Measurements from ENCODE around the gene DUOX1.

DUOX1 gene

GRCh38 chr15:45185069-45185779, 55.4 kb downstream of the DUOX1 start:
- Mint-ChIP-seq H3K36me3 (ENCODE audit: low read depth) (peaks cover 9% of the 10 kb centered on the region), H3K4me3 (peak overlapping the region; percentile 93 to 99 (median 97)), H3K4me1 (peaks cover 51% of the 10 kb centered on the region), H3K27ac (peak overlapping the region in 2 of 3 experiments; percentile 60 to 72), H3K27me3 (ENCODE audit: low read depth) (no peaks in the 10 kb centered on the region), H3K9me3 (no peaks in the 10 kb centered on the region)
- TF ChIP-seq CTCF (IDR thresholded peaks at IDR 0.05; ENCODE audit: unreplicated experiment in 3 of 3) = no peak

- Mint-ChIP-seq H3K9me3 (no peaks in the 10 kb centered on the region), H3K27me3 (ENCODE audit: low read depth) (peaks cover 6% of the 10 kb centered on the region), H3K36me3 (ENCODE audit: low read depth) (peaks cover 4% of the 10 kb centered on the region), H3K4me3 (peak overlapping the region; percentile 93 to 99 (median 97)), H3K27ac (peak overlapping the region; percentile 40 to 72 (median 60)), H3K4me1 (peaks cover 48% of the 10 kb centered on the region)
- no peak for TF ChIP-seq CTCF (IDR thresholded peaks at IDR 0.05; ENCODE audit: unreplicated experiment in 3 of 3)
These were observed 56.3 kb downstream of the DUOX1 start for GRCh38 chr15:45185903-45186770.

- Mint-ChIP-seq H3K27ac (peak overlapping the region; percentile 72 to 85 (median 82)), H3K27me3 (ENCODE audit: low read depth) (peaks cover 7% of the 10 kb centered on the region), H3K9me3 (no peaks in the 10 kb centered on the region), H3K36me3 (ENCODE audit: low read depth) (peaks cover 2% of the 10 kb centered on the region), H3K4me1 (peaks cover 41% of the 10 kb centered on the region), H3K4me3 (peak overlapping the region; percentile 93 to 99 (median 97))
- no peak for TF ChIP-seq CTCF (IDR thresholded peaks at IDR 0.05; ENCODE audit: unreplicated experiment in 3 of 3)
These were observed 57.2 kb downstream of the DUOX1 start for GRCh38 chr15:45186771-45187577.

- Mint-ChIP-seq H3K27ac (no peak overlapping the region), H3K36me3 (ENCODE audit: low read depth) (no peaks in the 10 kb centered on the region), H3K4me3 (peak overlapping the region in 1 of 3 experiments; percentile 99), H3K9me3 (no peaks in the 10 kb centered on the region), H3K27me3 (ENCODE audit: low read depth) (peaks cover 7% of the 10 kb centered on the region), H3K4me1 (peaks cover 37% of the 10 kb centered on the region)
- TF ChIP-seq CTCF (IDR thresholded peaks at IDR 0.05; ENCODE audit: unreplicated experiment in 3 of 3) = no peak
These were observed 57.7 kb downstream of the DUOX1 start for GRCh38 chr15:45187578-45187893.

- Mint-ChIP-seq H3K36me3 (ENCODE audit: low read depth) (no peaks in the 10 kb centered on the region), H3K27me3 (ENCODE audit: low read depth) (peaks cover 7% of the 10 kb centered on the region), H3K4me3 (peak within 1 kb of the TSS; percentile 93 to 99 (median 97)), H3K27ac (peak within 1 kb of the TSS; percentile 72 to 85 (median 82)), H3K4me1 (peaks cover 37% of the 10 kb centered on the region), H3K9me3 (no peaks in the 10 kb centered on the region)
- TF ChIP-seq CTCF (IDR thresholded peaks at IDR 0.05; ENCODE audit: unreplicated experiment in 3 of 3) = no peak
These were observed 58.4 kb downstream of the DUOX1 start, which contains the start of gene SHF for GRCh38 chr15:45187894-45188830. TSS of gene SHF (minus strand) at chr15:45187966. CDS start at chr15:45187951, 15 bp downstream.
